ENCODE measurements around the gene NPHP4.
A peak's percentile ranks its signal among the peaks of the same experiment; 100 is the strongest.
"Not testable (repeated sequence)": the region's sequence is repeated elsewhere in the genome, so short reads cannot be mapped to it uniquely, and the experiment has no call there.

The NPHP4 gene

DNA sequence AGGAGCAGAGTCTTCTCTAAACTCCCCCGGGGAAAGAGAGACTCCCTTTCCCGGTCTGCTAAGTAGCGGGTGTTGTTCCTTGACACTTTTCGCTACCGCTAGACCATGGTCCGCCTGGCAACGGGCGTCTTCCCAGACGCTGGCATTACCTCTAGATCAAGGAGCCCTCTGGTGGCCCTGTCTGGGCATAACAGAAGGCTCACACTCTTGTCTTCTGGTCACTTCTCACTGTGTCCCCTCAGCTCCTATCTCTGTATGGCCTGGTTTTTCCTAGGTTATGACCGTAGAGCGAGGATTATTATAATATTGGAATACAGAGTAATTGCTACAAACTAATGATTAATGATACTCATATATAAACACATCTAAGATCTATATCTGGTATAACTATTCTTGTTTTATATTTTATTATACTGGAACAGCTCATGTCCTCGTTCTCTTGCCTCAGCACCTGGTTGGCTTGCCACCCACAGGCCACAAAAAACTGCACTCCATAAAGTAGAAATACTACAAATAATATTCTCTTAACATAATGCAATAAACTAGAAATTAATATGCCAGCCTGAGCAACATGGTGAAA, 98.4 kb downstream of the NPHP4 start:
- TF ChIP-seq, protein P1, sequence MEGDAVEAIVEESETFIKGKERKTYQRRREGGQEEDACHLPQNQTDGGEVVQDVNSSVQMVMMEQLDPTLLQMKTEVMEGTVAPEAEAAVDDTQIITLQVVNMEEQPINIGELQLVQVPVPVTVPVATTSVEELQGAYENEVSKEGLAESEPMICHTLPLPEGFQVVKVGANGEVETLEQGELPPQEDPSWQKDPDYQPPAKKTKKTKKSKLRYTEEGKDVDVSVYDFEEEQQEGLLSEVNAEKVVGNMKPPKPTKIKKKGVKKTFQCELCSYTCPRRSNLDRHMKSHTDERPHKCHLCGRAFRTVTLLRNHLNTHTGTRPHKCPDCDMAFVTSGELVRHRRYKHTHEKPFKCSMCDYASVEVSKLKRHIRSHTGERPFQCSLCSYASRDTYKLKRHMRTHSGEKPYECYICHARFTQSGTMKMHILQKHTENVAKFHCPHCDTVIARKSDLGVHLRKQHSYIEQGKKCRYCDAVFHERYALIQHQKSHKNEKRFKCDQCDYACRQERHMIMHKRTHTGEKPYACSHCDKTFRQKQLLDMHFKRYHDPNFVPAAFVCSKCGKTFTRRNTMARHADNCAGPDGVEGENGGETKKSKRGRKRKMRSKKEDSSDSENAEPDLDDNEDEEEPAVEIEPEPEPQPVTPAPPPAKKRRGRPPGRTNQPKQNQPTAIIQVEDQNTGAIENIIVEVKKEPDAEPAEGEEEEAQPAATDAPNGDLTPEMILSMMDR (IDR thresholded peaks at IDR 0.05; ENCODE audit: low read depth, low read length): peak; percentile 36
- not testable (repeated sequence) for H3K4me3 ChIP-seq (replicated peaks in 1 of 2; ENCODE audit: low read depth in 2 of 2, low read length in 2 of 2)
- peak in 1 of 2 donors; percentile 24 for DNase-seq (ENCODE audit: low read depth in 2 of 2)

DNA sequence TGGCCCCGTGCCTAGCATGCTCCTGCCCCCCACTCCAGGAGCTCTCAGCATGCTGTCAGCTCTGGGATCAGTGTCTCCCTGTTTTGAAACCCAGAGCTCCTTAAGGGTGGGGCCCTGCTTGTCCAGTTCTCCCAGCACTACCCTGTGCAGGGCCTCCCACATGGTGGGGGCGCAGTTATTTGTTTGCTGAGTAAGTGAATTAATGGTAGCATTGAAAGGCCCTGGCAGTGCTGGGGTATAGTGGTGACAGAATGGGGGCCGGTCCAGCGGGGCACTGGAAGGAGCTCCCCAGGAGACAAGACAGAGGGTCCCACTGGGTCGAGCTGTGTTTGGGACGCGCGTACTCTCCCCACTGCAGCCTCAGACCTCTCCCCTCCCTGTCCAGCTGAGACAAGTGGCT, 99.9 kb downstream of the NPHP4 start:
- no peak for DNase-seq (ENCODE audit: low read depth in 2 of 2)
- TF ChIP-seq, protein P1 (IDR thresholded peaks at IDR 0.05; ENCODE audit: low read depth, low read length): no peak
- no peak overlapping the region for H3K4me3 ChIP-seq (replicated peaks in 1 of 2; ENCODE audit: low read depth in 2 of 2, low read length in 2 of 2)

DNA sequence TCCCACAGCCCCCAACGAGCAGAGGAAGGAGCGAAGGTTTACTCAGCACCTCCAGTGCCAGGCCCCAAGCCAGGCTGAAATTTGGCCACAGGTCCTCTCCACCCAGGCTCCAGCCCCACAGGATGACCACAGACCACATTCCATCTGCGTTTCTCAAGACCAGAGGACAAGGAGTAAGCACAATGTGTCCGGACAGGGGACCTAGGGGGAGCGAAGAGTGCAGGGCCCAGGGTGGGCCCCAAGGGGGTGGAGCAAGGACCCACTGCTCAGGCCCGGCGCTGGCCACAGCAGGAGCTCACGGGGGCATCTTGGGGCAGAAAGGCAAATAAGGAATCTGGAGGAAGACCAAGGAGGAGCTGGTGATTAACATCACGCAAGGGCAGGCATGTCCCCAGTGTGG, 100.5 kb downstream of the NPHP4 start:
- DNase-seq (ENCODE audit: low read depth in 2 of 2): peak; percentile 46 to 73
- TF ChIP-seq, protein P1 (IDR thresholded peaks at IDR 0.05; ENCODE audit: low read depth, low read length): no peak
- no peak overlapping the region for H3K4me3 ChIP-seq (replicated peaks in 1 of 2; ENCODE audit: low read depth in 2 of 2, low read length in 2 of 2)

DNA sequence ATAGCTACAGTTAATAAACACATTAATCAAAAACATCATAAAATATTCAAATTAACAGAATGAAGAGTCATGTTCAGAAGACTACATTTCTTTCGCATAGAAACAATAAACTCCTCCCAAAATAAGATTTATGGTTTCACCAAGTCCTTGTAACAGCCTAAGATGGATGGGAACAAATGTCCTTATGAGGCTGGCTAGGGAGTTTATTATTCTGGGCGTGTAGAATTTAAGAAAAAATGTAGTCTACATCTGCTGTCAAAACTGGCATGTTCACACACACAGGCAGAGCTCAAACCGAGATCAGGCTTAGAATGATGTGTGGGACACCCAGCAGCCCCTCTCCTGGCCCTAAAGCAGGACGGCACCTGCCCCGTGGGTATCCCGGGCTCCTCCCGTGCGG, 101.1 kb downstream of the NPHP4 start:
- TF ChIP-seq, protein P1 (IDR thresholded peaks at IDR 0.05; ENCODE audit: low read depth, low read length): no peak
- no peak for DNase-seq (ENCODE audit: low read depth in 2 of 2)
- no peak overlapping the region for H3K4me3 ChIP-seq (replicated peaks in 1 of 2; ENCODE audit: low read depth in 2 of 2, low read length in 2 of 2)

DNA sequence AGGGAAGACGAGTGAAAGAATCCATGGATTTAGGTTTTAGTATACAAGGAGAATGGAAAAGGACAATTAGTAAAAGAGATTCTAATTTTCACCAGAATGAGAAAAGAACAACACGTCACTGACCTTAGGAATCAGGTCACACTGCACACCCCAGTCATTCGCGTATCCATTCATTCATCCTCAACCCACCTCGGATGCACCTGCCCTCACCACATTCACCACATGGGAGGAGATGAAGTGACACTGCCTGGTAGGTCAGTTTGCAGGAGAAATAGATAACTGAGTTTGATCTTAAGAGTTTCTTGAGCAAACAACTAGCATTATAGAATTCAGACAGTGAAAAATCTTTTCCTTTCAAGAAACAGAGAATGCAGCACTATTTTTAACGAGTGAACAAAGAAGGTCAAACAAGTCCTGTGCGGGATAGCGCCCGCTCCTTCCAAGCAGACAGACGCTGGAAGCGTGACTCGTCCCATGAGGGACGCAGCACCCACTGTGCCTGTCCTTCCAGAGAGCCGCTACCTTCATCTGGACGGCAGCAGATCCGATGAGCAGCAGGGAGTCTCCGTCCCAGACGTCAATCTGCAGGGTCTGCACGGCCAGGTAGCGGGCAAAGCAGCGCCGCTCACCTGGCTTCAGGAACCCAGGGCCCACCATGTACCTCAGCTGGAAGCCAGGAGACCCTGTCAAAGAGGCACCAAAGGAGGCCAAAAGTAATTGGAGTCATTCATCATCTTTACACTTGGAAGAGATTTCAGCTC, 101.7 kb downstream of the NPHP4 start:
- no peak overlapping the region for H3K4me3 ChIP-seq (replicated peaks in 1 of 2; ENCODE audit: low read depth in 2 of 2, low read length in 2 of 2)
- TF ChIP-seq, protein P1 (IDR thresholded peaks at IDR 0.05; ENCODE audit: low read depth, low read length): no peak
- DNase-seq (ENCODE audit: low read depth in 2 of 2): no peak

DNA sequence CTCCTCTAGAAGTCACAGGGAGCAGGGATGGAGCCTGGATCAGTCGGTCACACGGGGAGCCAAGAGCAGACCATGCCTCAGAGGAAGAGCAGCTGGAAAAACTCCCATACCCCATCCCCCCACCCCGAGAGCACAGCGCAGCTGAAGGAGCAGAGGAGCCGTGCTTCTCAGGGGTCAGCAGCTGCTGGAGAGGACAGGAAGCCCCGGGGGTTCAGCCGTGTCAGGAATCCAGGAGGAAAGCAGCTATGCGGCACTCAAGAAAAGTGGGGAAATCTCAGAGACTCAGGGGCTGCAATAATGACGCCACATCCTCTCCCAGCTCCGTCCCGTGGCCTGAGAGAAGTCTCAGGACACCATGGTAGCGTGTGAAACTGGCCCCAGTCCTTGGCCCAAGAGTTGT, 102.3 kb downstream of the NPHP4 start:
- no peak overlapping the region for H3K4me3 ChIP-seq (replicated peaks in 1 of 2; ENCODE audit: low read depth in 2 of 2, low read length in 2 of 2)
- no peak for DNase-seq (ENCODE audit: low read depth in 2 of 2)
- TF ChIP-seq, protein P1 (IDR thresholded peaks at IDR 0.05; ENCODE audit: low read depth, low read length): no peak
